Vagina (tissue), 2 donors: ENCODE measurements around the gene SLC39A11.

ENCODE experiments used
- POLR2A ChIP-seq, 2 donors: fragments of 450-650 bp; IDR thresholded peaks; one replicate each; pipeline ENCODE4 v1.6.1; 2017; ENCODE audit warnings: antibody characterized with exemption in 2 of 2, mild to moderate bottlenecking in 2 of 2, moderate library complexity in 2 of 2
- POLR2AphosphoS5 ChIP-seq, 2 donors: sonication (generic); formaldehyde crosslinking; IDR thresholded peaks; one replicate each; pipeline ENCODE4 v1.9.0; 2017; ENCODE audit warnings: antibody characterized with exemption in 2 of 2, mild to moderate bottlenecking in 2 of 2, low read depth in 1 of 2; ENCODE audit not compliant: insufficient read depth in 1 of 2
- TF ChIP-seq, protein P1 (sequence below), 3 experiments: fragments of 450-650 bp in 2 of 3; fragments of 200-600 bp in 1 of 3; sonication (generic) in 1 of 3; IDR thresholded peaks; one replicate each; pipeline ENCODE4 v1.5.1; 2017 to 2019; ENCODE audit warnings: antibody characterized with exemption in 3 of 3, mild to moderate bottlenecking in 2 of 3, moderate library complexity in 2 of 3

DNA sequence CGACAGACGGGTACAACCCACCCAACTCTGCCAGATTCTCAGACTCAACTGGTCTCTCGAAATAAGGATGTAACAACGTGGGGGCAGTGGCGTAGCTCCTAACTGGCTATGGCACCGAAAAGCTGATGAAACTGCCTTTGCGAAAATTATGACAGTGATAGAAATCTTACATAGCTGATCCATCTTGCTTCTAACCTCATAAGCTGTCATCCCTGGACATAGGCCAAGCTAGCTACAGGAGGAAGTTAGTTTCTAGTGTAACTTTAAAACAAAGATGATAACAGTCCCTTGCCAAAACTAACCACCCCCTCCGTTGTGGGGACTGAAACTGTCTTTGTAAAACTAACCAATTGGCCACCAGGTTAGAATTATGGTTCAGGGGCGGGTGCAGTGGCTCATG lies 220.1 kb downstream of the SLC39A11 start:
- TF ChIP-seq, protein P1, sequence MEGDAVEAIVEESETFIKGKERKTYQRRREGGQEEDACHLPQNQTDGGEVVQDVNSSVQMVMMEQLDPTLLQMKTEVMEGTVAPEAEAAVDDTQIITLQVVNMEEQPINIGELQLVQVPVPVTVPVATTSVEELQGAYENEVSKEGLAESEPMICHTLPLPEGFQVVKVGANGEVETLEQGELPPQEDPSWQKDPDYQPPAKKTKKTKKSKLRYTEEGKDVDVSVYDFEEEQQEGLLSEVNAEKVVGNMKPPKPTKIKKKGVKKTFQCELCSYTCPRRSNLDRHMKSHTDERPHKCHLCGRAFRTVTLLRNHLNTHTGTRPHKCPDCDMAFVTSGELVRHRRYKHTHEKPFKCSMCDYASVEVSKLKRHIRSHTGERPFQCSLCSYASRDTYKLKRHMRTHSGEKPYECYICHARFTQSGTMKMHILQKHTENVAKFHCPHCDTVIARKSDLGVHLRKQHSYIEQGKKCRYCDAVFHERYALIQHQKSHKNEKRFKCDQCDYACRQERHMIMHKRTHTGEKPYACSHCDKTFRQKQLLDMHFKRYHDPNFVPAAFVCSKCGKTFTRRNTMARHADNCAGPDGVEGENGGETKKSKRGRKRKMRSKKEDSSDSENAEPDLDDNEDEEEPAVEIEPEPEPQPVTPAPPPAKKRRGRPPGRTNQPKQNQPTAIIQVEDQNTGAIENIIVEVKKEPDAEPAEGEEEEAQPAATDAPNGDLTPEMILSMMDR (IDR thresholded peaks at IDR 0.05), result no peak
- TF ChIP-seq POLR2A (IDR thresholded peaks at IDR 0.05) (no peak), POLR2AphosphoS5 (IDR thresholded peaks at IDR 0.05; ENCODE audit: insufficient read depth in 1 of 2, low read depth in 1 of 2) (no peak)
